ENCODE results near the gene ADAM12.

DNA sequence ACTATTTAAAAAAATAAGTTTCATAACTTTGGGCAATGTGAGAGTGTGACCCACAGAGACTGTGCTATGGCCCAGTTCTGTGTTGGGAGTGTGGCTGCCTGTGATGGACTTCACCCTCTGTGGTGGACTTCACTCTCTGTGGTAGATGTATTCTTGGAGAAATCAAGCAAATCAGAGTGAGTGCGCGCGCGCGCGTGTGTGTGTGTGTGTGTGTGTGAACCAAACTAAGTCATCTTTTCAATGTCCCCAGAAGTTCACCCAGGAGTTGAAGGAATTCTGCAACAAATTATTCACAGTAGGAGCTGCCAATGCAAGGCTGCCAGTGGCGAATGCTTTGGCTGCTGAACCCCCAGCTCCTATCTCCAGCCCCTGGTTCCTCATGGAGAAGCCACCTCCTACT, 184.5 kb downstream of the ADAM12 start:
- no peak for TF ChIP-seq FOS (IDR thresholded peaks at IDR 0.05; ENCODE audit: borderline replicate concordance, insufficient read depth, low read length)
- TF ChIP-seq EZH2 (IDR thresholded peaks at IDR 0.05; ENCODE audit: borderline replicate concordance, low read depth, low read length, severe bottlenecking), result no peak
- TF ChIP-seq, protein P1, sequence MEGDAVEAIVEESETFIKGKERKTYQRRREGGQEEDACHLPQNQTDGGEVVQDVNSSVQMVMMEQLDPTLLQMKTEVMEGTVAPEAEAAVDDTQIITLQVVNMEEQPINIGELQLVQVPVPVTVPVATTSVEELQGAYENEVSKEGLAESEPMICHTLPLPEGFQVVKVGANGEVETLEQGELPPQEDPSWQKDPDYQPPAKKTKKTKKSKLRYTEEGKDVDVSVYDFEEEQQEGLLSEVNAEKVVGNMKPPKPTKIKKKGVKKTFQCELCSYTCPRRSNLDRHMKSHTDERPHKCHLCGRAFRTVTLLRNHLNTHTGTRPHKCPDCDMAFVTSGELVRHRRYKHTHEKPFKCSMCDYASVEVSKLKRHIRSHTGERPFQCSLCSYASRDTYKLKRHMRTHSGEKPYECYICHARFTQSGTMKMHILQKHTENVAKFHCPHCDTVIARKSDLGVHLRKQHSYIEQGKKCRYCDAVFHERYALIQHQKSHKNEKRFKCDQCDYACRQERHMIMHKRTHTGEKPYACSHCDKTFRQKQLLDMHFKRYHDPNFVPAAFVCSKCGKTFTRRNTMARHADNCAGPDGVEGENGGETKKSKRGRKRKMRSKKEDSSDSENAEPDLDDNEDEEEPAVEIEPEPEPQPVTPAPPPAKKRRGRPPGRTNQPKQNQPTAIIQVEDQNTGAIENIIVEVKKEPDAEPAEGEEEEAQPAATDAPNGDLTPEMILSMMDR (IDR thresholded peaks at IDR 0.05; ENCODE audit: extremely low read depth in 1 of 2, insufficient read depth in 1 of 2, low read depth in 1 of 2, low read length in 2 of 2), result no peak
- TF ChIP-seq MYC (IDR thresholded peaks at IDR 0.05; ENCODE audit: low read depth, low read length), result no peak
